DOHH2 (cell line): ENCODE data around the gene NLE1.

Source experiments
- H3F3A ChIP-seq: fragments of 200-600 bp; sonication (generic), shearing (Covaris generic); 2 replicates; pipeline ENCODE4 v1.6.0; 2016; ENCODE audit warnings: antibody characterized with exemption, mild to moderate bottlenecking; ENCODE audit not compliant: control insufficient read depth, insufficient read depth
- H3K27ac ChIP-seq: fragments of 200-600 bp; sonication (generic); 2 replicates; pipeline ENCODE4 v1.5.1; 2014; ENCODE audit warnings: low read depth, mild to moderate bottlenecking, low read length, moderate library complexity
- H3K27me3 ChIP-seq: fragments of 200-600 bp; sonication (generic); 2 replicates; pipeline ENCODE4 v1.6.1; 2014; ENCODE audit warnings: mild to moderate bottlenecking, low read length, mixed read lengths; ENCODE audit not compliant: control insufficient read depth
- H3K36me3 ChIP-seq: fragments of 200-600 bp; sonication (generic); 2 replicates; pipeline ENCODE4 v1.6.1; 2014; ENCODE audit warnings: mild to moderate bottlenecking, low read length, moderate library complexity, mixed read lengths; ENCODE audit not compliant: control insufficient read depth
- H3K4me1 ChIP-seq: fragments of 200-600 bp; sonication (generic); 2 replicates; pipeline ENCODE4 v1.6.1; 2014; ENCODE audit warnings: mild to moderate bottlenecking, low read length, mixed read lengths; ENCODE audit not compliant: control insufficient read depth
- H3K4me2 ChIP-seq: fragments of 200-600 bp; sonication (generic); 2 replicates; pipeline ENCODE4 v1.6.0; 2014; ENCODE audit warnings: mild to moderate bottlenecking, low read length, moderate library complexity
- H3K4me3 ChIP-seq: fragments of 200-600 bp; sonication (generic); 2 replicates; pipeline ENCODE4 v1.5.1; 2014; ENCODE audit warnings: mild to moderate bottlenecking, low read length, mixed read lengths
- H3K79me2 ChIP-seq: fragments of 200-600 bp; sonication (generic); 2 replicates; pipeline ENCODE4 v1.6.1; 2014; ENCODE audit warnings: mild to moderate bottlenecking, low read length, mixed read lengths; ENCODE audit not compliant: control insufficient read depth
- H3K9me2 ChIP-seq: fragments of 200-600 bp; sonication (generic); replicated peaks from 2 replicates; pipeline ENCODE4 v1.6.1; 2014; ENCODE audit warnings: mild to moderate bottlenecking, low read length, mixed read lengths; ENCODE audit not compliant: control insufficient read depth
- H3K9me3 ChIP-seq: fragments of 200-600 bp; sonication (generic); 2 replicates; pipeline ENCODE4 v1.6.1; 2014; ENCODE audit warnings: antibody characterized with exemption, low read length, mixed read lengths; ENCODE audit not compliant: control insufficient read depth, insufficient read depth
- H4K20me1 ChIP-seq: fragments of 200-600 bp; sonication (generic); 2 replicates; pipeline ENCODE4 v1.6.0; 2014; ENCODE audit warnings: low read depth, mild to moderate bottlenecking, antibody characterized with exemption, low read length, moderate library complexity; ENCODE audit not compliant: control insufficient read depth, insufficient read depth
- CTCF ChIP-seq: fragments of 200-600 bp; sonication (generic); IDR thresholded peaks from one replicate; pipeline ENCODE4 v1.5.1; 2014; ENCODE audit warnings: antibody characterized with exemption, mild to moderate bottlenecking, low read depth, low read length; ENCODE audit not compliant: poor library complexity, severe bottlenecking
- EZH2phosphoT487 ChIP-seq: fragments of 200-600 bp; sonication (generic); IDR thresholded peaks from 2 replicates; pipeline ENCODE4 v1.6.1; 2017; ENCODE audit warnings: borderline replicate concordance, mild to moderate bottlenecking, antibody characterized with exemption, low read length, moderate library complexity, mixed read lengths

Gene NLE1

GRCh38 chr17:35088881-35089585 lies 53.1 kb downstream of the NLE1 start:
- no peaks in the 10 kb centered on the region for H3K9me3 ChIP-seq
- no peaks in the 10 kb centered on the region for H4K20me1 ChIP-seq
- H3K4me3 ChIP-seq, result peak overlapping the region; percentile 78
- peak overlapping the region; percentile 16; the same call in 1 of the 2 replicates for H3K27ac ChIP-seq
- TF ChIP-seq EZH2phosphoT487 (no peak), CTCF (peak; percentile 66)
- H3K4me2 ChIP-seq, result peak overlapping the region; percentile 89
- peaks cover 19% of the 10 kb centered on the region for H3K4me1 ChIP-seq
- H3K9me2 ChIP-seq, result no peaks in the 10 kb centered on the region
- peaks cover 10% of the 10 kb centered on the region; the same call in 1 of the 2 replicates for H3F3A ChIP-seq
- no peaks in the 10 kb centered on the region; the same call in 1 of the 2 replicates for H3K79me2 ChIP-seq
- H3K36me3 ChIP-seq, result no peaks in the 10 kb centered on the region
- no peaks in the 10 kb centered on the region for H3K27me3 ChIP-seq

GRCh38 chr17:35088356-35088880 lies 53.7 kb downstream of the NLE1 start:
- H3K27ac ChIP-seq, result peak overlapping the region; percentile 16; the same call in 1 of the 2 replicates
- peak overlapping the region; percentile 78 for H3K4me3 ChIP-seq
- no peaks in the 10 kb centered on the region for H4K20me1 ChIP-seq
- no peaks in the 10 kb centered on the region for H3K27me3 ChIP-seq
- peaks cover 19% of the 10 kb centered on the region for H3K4me1 ChIP-seq
- no peaks in the 10 kb centered on the region for H3K36me3 ChIP-seq
- TF ChIP-seq EZH2phosphoT487 (no peak), CTCF (peak; percentile 41)
- H3K79me2 ChIP-seq, result no peaks in the 10 kb centered on the region; the same call in 1 of the 2 replicates
- no peaks in the 10 kb centered on the region for H3K9me2 ChIP-seq
- peaks cover 10% of the 10 kb centered on the region; the same call in 1 of the 2 replicates for H3F3A ChIP-seq
- peak overlapping the region; percentile 89 for H3K4me2 ChIP-seq
- H3K9me3 ChIP-seq, result no peaks in the 10 kb centered on the region

- Histone ChIP-seq H3K27ac (no peak overlapping the region), H3K4me3 (peak overlapping the region; percentile 78), H3K4me2 (peak overlapping the region; percentile 89), H4K20me1 (no peaks in the 10 kb centered on the region), H3K36me3 (no peaks in the 10 kb centered on the region), H3K9me2 (no peaks in the 10 kb centered on the region), H3K27me3 (no peaks in the 10 kb centered on the region), H3K9me3 (no peaks in the 10 kb centered on the region), H3F3A (peaks cover 10% of the 10 kb centered on the region; the same call in 1 of the 2 replicates), H3K79me2 (no peaks in the 10 kb centered on the region; the same call in 1 of the 2 replicates), H3K4me1 (peaks cover 24% of the 10 kb centered on the region)
- TF ChIP-seq EZH2phosphoT487 (no peak), CTCF (no peak)
Observed at GRCh38 chr17:35087731-35088355, 54.3 kb downstream of the NLE1 start.
